Measurements from ENCODE around the gene GRK5.

GRK5 gene

GRCh38 chr10:119455609-119456434 is 248.5 kb downstream of the GRK5 start:
- H3K36me3 ChIP-seq, result peaks cover 28% of the 10 kb centered on the region
- H3K4me3 ChIP-seq (ENCODE audit: low read depth in 1 of 2, low read length in 1 of 2), result no peak overlapping the region
- H3K4me1 ChIP-seq (ENCODE audit: control insufficient read depth in 1 of 2, insufficient read depth in 1 of 2, low read depth in 1 of 2, low read length in 1 of 2), result no peaks in the 10 kb centered on the region
- H3K9me3 ChIP-seq, result no peaks in the 10 kb centered on the region
- H3K27me3 ChIP-seq, result no peaks in the 10 kb centered on the region
- no peak overlapping the region for H3K27ac ChIP-seq
- no peak for TF ChIP-seq CTCF (IDR thresholded peaks at IDR 0.05)

- TF ChIP-seq CTCF (IDR thresholded peaks at IDR 0.05), result no peak
- Histone ChIP-seq H3K27me3 (no peaks in the 10 kb centered on the region), H3K4me1 (ENCODE audit: control insufficient read depth in 1 of 2, insufficient read depth in 1 of 2, low read depth in 1 of 2, low read length in 1 of 2) (no peaks in the 10 kb centered on the region), H3K27ac (no peak overlapping the region), H3K4me3 (ENCODE audit: low read depth in 1 of 2, low read length in 1 of 2) (no peak overlapping the region), H3K9me3 (no peaks in the 10 kb centered on the region), H3K36me3 (peaks cover 28% of the 10 kb centered on the region)
Observed at GRCh38 chr10:119456435-119456810, 249.1 kb downstream of the GRK5 start.

GRCh38 chr10:119457966-119458766 is 250.8 kb downstream of the GRK5 start:
- peaks cover 20% of the 10 kb centered on the region for H3K36me3 ChIP-seq
- H3K4me1 ChIP-seq (ENCODE audit: control insufficient read depth in 1 of 2, insufficient read depth in 1 of 2, low read depth in 1 of 2, low read length in 1 of 2), result no peaks in the 10 kb centered on the region
- H3K27me3 ChIP-seq, result no peaks in the 10 kb centered on the region
- H3K9me3 ChIP-seq, result no peaks in the 10 kb centered on the region
- no peak for TF ChIP-seq CTCF (IDR thresholded peaks at IDR 0.05)
- no peak overlapping the region for H3K27ac ChIP-seq
- no peak overlapping the region for H3K4me3 ChIP-seq (ENCODE audit: low read depth in 1 of 2, low read length in 1 of 2)

GRCh38 chr10:119459681-119460340 is 252.4 kb downstream of the GRK5 start:
- H3K4me3 ChIP-seq (ENCODE audit: low read depth in 1 of 2, low read length in 1 of 2), result no peak overlapping the region
- H3K9me3 ChIP-seq, result no peaks in the 10 kb centered on the region
- H3K27ac ChIP-seq, result no peak overlapping the region
- TF ChIP-seq CTCF (IDR thresholded peaks at IDR 0.05), result no peak
- H3K27me3 ChIP-seq, result no peaks in the 10 kb centered on the region
- H3K36me3 ChIP-seq, result peaks cover 3% of the 10 kb centered on the region
- H3K4me1 ChIP-seq (ENCODE audit: control insufficient read depth in 1 of 2, insufficient read depth in 1 of 2, low read depth in 1 of 2, low read length in 1 of 2), result no peaks in the 10 kb centered on the region

GRCh38 chr10:119460369-119461195 is 253.2 kb downstream of the GRK5 start:
- no peaks in the 10 kb centered on the region for H3K36me3 ChIP-seq
- no peak overlapping the region for H3K4me3 ChIP-seq (ENCODE audit: low read depth in 1 of 2, low read length in 1 of 2)
- peaks cover 1% of the 10 kb centered on the region for H3K27me3 ChIP-seq
- H3K4me1 ChIP-seq (ENCODE audit: control insufficient read depth in 1 of 2, insufficient read depth in 1 of 2, low read depth in 1 of 2, low read length in 1 of 2), result no peaks in the 10 kb centered on the region
- no peak overlapping the region for H3K27ac ChIP-seq
- no peak for TF ChIP-seq CTCF (IDR thresholded peaks at IDR 0.05)
- H3K9me3 ChIP-seq, result no peaks in the 10 kb centered on the region

Measured in neutrophil (primary cell).